Stimulated activated naive CD8-positive, alpha-beta T cell treated with anti-CD3 and anti-CD28 coated beads, Interleukin-15, Interleukin-2, amounts not matched to agents 100 ng/mL and 50 ng/mL, for 24 hours (primary cell): ENCODE data around the gene WNT2B.

Experiments
- H3K27ac Mint-ChIP-seq: one replicate; pipeline ENCODE4 v1.8.0; 2021; ENCODE audit warnings: mild to moderate bottlenecking, mixed read lengths
- H3K27me3 Mint-ChIP-seq: one replicate; pipeline ENCODE4 v1.8.0; 2021; ENCODE audit warnings: mixed read lengths
- H3K36me3 Mint-ChIP-seq: one replicate; pipeline ENCODE4 v1.8.0; 2021; ENCODE audit warnings: low read depth, mixed read lengths
- H3K4me1 Mint-ChIP-seq: one replicate; pipeline ENCODE4 v1.8.0; 2021; ENCODE audit warnings: low read depth, mixed read lengths
- H3K4me3 Mint-ChIP-seq: one replicate; pipeline ENCODE4 v1.8.0; 2021; ENCODE audit warnings: mild to moderate bottlenecking, mixed read lengths
- H3K9me3 Mint-ChIP-seq: one replicate; pipeline ENCODE4 v1.8.0; 2021; ENCODE audit warnings: mixed read lengths

WNT2B gene

GRCh38 chr1:112554411-112554810 is 45.6 kb downstream of the WNT2B start:
- Mint-ChIP-seq H3K9me3 (no peaks in the 10 kb centered on the region), H3K4me3 (no peak overlapping the region), H3K36me3 (peaks cover 3% of the 10 kb centered on the region), H3K4me1 (no peaks in the 10 kb centered on the region), H3K27me3 (no peaks in the 10 kb centered on the region), H3K27ac (no peak overlapping the region)

GRCh38 chr1:112557385-112557784 is 48.6 kb downstream of the WNT2B start:
- H3K27ac Mint-ChIP-seq: peak overlapping the region; percentile 12
- H3K36me3 Mint-ChIP-seq: peaks cover 6% of the 10 kb centered on the region

GRCh38 chr1:112558634-112559033 is 49.9 kb downstream of the WNT2B start:
- Mint-ChIP-seq H3K36me3 (peaks cover 7% of the 10 kb centered on the region), H3K4me1 (no peaks in the 10 kb centered on the region), H3K27ac (no peak overlapping the region), H3K27me3 (no peaks in the 10 kb centered on the region), H3K4me3 (no peak overlapping the region), H3K9me3 (no peaks in the 10 kb centered on the region)

More at GRCh38 chr1:112557385-112557784, 48.6 kb downstream of the WNT2B start:
- Mint-ChIP-seq H3K27me3 (no peaks in the 10 kb centered on the region), H3K9me3 (no peaks in the 10 kb centered on the region), H3K4me3 (no peak overlapping the region), H3K4me1 (no peaks in the 10 kb centered on the region)

- peaks cover 15% of the 10 kb centered on the region for H3K36me3 Mint-ChIP-seq
- no peak overlapping the region for H3K4me3 Mint-ChIP-seq
- no peak overlapping the region for H3K27ac Mint-ChIP-seq
- H3K9me3 Mint-ChIP-seq: no peaks in the 10 kb centered on the region
- no peaks in the 10 kb centered on the region for H3K27me3 Mint-ChIP-seq
- no peaks in the 10 kb centered on the region for H3K4me1 Mint-ChIP-seq
These were observed 54.6 kb downstream of the WNT2B start for GRCh38 chr1:112563341-112563740.

- Mint-ChIP-seq H3K4me1 (no peaks in the 10 kb centered on the region), H3K36me3 (peaks cover 16% of the 10 kb centered on the region), H3K9me3 (no peaks in the 10 kb centered on the region), H3K27me3 (no peaks in the 10 kb centered on the region), H3K27ac (no peak overlapping the region), H3K4me3 (no peak overlapping the region)
These were observed 55.3 kb downstream of the WNT2B start for GRCh38 chr1:112564081-112564480.

GRCh38 chr1:112565800-112566199 is 57.0 kb downstream of the WNT2B start:
- H3K9me3 Mint-ChIP-seq: no peaks in the 10 kb centered on the region
- H3K4me1 Mint-ChIP-seq: no peaks in the 10 kb centered on the region
- H3K36me3 Mint-ChIP-seq: peaks cover 24% of the 10 kb centered on the region
- H3K4me3 Mint-ChIP-seq: no peak overlapping the region
- H3K27me3 Mint-ChIP-seq: no peaks in the 10 kb centered on the region
- H3K27ac Mint-ChIP-seq: no peak overlapping the region

- Mint-ChIP-seq H3K27ac (no peak overlapping the region), H3K27me3 (no peaks in the 10 kb centered on the region), H3K4me1 (no peaks in the 10 kb centered on the region), H3K4me3 (no peak overlapping the region), H3K9me3 (no peaks in the 10 kb centered on the region), H3K36me3 (peaks cover 46% of the 10 kb centered on the region)
These were observed 66.5 kb downstream of the WNT2B start for GRCh38 chr1:112575154-112575804.

- Mint-ChIP-seq H3K4me3 (no peak overlapping the region), H3K4me1 (no peaks in the 10 kb centered on the region), H3K27me3 (no peaks in the 10 kb centered on the region), H3K27ac (no peak overlapping the region), H3K36me3 (peaks cover 43% of the 10 kb centered on the region), H3K9me3 (no peaks in the 10 kb centered on the region)
These were observed 67.5 kb downstream of the WNT2B start for GRCh38 chr1:112576240-112576639.
